ENCODE measurements around the gene LUC7L3. TPM values are rescaled to one million over a fixed set of nuclear protein-coding genes. Genes with fewer than 3 reads are reported as not detected.

Gene LUC7L3
- total and polyA plus RNA-seq, 2 experiments from 2014 or later = 56.9 to 156 TPM

- Histone ChIP-seq H3K27ac (peak overlapping the region; percentile 71), H3K4me2 (no peak overlapping the region), H2AFZ (no peak overlapping the region), H3K4me1 (ENCODE audit: insufficient read depth) (peaks cover 12% of the 10 kb centered on the region), H3K27me3 (no peaks in the 10 kb centered on the region), H3K4me3 (no peak overlapping the region), H3K9me2 (replicated peaks; ENCODE audit: insufficient read depth) (no peaks in the 10 kb centered on the region), H3K36me3 (replicated peaks; ENCODE audit: insufficient read depth, low read depth) (no peaks in the 10 kb centered on the region), H3K79me2 (no peaks in the 10 kb centered on the region), H3K9me3 (ENCODE audit: low read depth) (no peaks in the 10 kb centered on the region), H4K20me1 (ENCODE audit: insufficient read depth, poor library complexity, severe bottlenecking) (no peaks in the 10 kb centered on the region)
- peak; percentile 63 for DNase-seq (ENCODE audit: low spot score)
- WGBS (ENCODE audit: low lambda C conversion rate, missing lambda C conversion rate) = 64% methylated on average over 9 of the region's 9 CpGs
- TF ChIP-seq EZH2 (IDR thresholded peaks at IDR 0.05; ENCODE audit: borderline replicate concordance) (no peak), EZH2phosphoT487 (IDR thresholded peaks at IDR 0.05; ENCODE audit: low read depth, severe bottlenecking, unreplicated experiment) (no peak), CTCF (IDR thresholded peaks at IDR 0.05; ENCODE audit: poor library complexity) (no peak)
Measured at GRCh38 chr17:50785946-50786570, 66.7 kb downstream of the LUC7L3 start.

DNA sequence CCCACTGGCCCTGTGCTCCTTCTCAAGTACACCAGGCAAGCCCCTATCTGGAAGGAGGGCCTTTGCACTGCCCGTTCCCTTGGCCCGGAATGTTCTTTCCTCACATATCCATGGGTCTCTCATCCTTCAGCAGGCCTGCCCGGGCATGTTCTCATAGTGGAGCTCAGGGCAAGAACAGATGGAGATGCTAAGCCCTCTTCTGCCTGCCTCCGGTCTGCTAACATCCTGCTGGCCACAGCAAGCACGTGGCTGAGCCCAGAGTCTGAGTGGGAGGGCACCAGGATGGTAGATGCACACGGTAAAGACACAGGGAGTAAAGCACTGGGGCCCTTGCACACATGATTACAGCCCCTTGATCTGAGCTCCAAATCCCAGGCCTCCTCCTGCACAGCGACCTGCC lies 67.7 kb downstream of the LUC7L3 start:
- H3K79me2 ChIP-seq = no peaks in the 10 kb centered on the region

DNA sequence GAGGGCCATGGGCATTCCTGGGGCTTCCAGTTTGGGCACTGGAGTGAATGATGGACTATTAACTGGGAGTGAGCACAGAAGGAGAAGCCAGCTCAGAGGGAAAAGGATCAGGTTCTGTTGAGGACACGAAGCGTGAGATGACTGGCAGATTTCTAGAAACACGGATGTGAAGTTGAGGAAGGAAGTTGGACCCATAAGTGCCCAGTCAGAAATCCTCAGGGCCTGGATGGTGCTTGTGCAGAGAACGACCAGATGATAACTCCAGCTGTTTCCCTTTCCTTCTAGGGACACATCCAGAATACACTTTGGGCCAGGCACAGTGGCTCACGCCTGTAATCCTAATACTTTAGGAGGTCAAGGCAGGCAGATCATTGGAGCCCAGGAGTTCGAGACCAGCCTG lies 71.2 kb downstream of the LUC7L3 start:
- Histone ChIP-seq H3K36me3 (replicated peaks; ENCODE audit: insufficient read depth, low read depth) (no peaks in the 10 kb centered on the region), H3K9me2 (replicated peaks; ENCODE audit: insufficient read depth) (no peaks in the 10 kb centered on the region), H3K9me3 (ENCODE audit: low read depth) (no peaks in the 10 kb centered on the region), H4K20me1 (ENCODE audit: insufficient read depth, poor library complexity, severe bottlenecking) (no peaks in the 10 kb centered on the region), H3K79me2 (no peaks in the 10 kb centered on the region), H3K27me3 (no peaks in the 10 kb centered on the region), H3K4me3 (no peak overlapping the region), H3K4me2 (no peak overlapping the region), H2AFZ (no peak overlapping the region), H3K27ac (no peak overlapping the region), H3K4me1 (ENCODE audit: insufficient read depth) (peaks cover 10% of the 10 kb centered on the region)
- WGBS (ENCODE audit: low lambda C conversion rate, missing lambda C conversion rate) = 91% methylated on average over 6 of the region's 6 CpGs
- DNase-seq (ENCODE audit: low spot score) = no peak
- no peak for TF ChIP-seq CTCF (IDR thresholded peaks at IDR 0.05; ENCODE audit: poor library complexity)
- TF ChIP-seq EZH2phosphoT487 (IDR thresholded peaks at IDR 0.05; ENCODE audit: low read depth, severe bottlenecking, unreplicated experiment) = no peak
- TF ChIP-seq EZH2 (IDR thresholded peaks at IDR 0.05; ENCODE audit: borderline replicate concordance) = no peak

More for the DNA sequence above, 67.7 kb downstream of the LUC7L3 start:
- DNase-seq (ENCODE audit: low spot score) = no peak
- Histone ChIP-seq H3K27me3 (no peaks in the 10 kb centered on the region), H4K20me1 (ENCODE audit: insufficient read depth, poor library complexity, severe bottlenecking) (no peaks in the 10 kb centered on the region), H3K4me3 (no peak overlapping the region), H3K27ac (no peak overlapping the region), H3K9me3 (ENCODE audit: low read depth) (no peaks in the 10 kb centered on the region), H3K4me2 (no peak overlapping the region), H2AFZ (no peak overlapping the region), H3K4me1 (ENCODE audit: insufficient read depth) (peaks cover 12% of the 10 kb centered on the region), H3K9me2 (replicated peaks; ENCODE audit: insufficient read depth) (no peaks in the 10 kb centered on the region), H3K36me3 (replicated peaks; ENCODE audit: insufficient read depth, low read depth) (no peaks in the 10 kb centered on the region)
- TF ChIP-seq EZH2phosphoT487 (IDR thresholded peaks at IDR 0.05; ENCODE audit: low read depth, severe bottlenecking, unreplicated experiment) (no peak), CTCF (IDR thresholded peaks at IDR 0.05; ENCODE audit: poor library complexity) (no peak), EZH2 (IDR thresholded peaks at IDR 0.05; ENCODE audit: borderline replicate concordance) (no peak)
- 91% methylated on average over 7 of the region's 7 CpGs for WGBS (ENCODE audit: low lambda C conversion rate, missing lambda C conversion rate)
